ENCODE data around the gene CEND1.

DNA sequence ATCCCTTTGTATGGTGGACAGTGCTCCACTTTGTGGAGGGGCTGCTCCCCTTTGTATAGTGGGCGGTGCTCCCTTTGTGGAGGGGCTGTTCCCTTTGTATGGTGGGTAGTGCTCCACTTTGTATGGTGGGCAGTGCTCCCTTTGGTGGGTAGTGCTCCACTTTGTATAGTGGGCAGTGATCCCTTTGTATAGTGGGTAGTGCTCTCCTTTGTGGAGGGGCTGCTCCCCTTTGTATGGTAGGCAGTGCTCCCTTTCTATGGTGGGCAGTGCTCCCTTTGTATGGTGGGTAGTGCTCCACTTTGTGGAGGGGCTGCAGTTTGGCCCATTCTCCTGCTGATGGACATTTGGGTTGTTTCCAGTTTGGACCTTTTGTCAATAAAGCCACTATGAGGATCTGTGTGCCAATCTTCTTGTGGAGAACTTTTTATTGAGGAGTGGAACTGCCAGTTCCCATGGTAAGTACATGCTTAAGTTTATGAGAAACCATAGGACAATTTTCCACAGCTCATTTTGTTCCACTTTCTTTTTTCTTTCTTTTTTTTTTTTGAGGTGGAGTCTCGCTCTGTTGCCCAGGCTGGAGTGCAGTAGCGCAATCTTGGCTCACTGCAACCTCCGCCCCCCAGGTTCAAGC lies 47.2 kb downstream of the CEND1 start:
- TF ChIP-seq ZNF274 (IDR thresholded peaks at IDR 0.05; ENCODE audit: low read depth, low read length) (no peak), SUZ12 (IDR thresholded peaks at IDR 0.05; ENCODE audit: extremely low read depth, insufficient read depth, insufficient read length) (no peak), YY1 (IDR thresholded peaks at IDR 0.05; ENCODE audit: insufficient read depth, insufficient read length) (no peak)

Data from NT2/D1 (cell line).